ENCODE measurements around the gene BTRC.

- TF ChIP-seq SP1 (IDR thresholded peaks at IDR 0.05) (no peak), ZNF384 (IDR thresholded peaks at IDR 0.05) (peak; percentile 83), ELF4 (IDR thresholded peaks at IDR 0.05) (no peak), CTBP1 (IDR thresholded peaks at IDR 0.05; ENCODE audit: borderline replicate concordance) (no peak)
These were observed 36.1 kb downstream of the BTRC start for GRCh38 chr10:101389986-101390531.
